Adrenal gland (tissue), 5 donors: ENCODE results near the gene NACC2.

Source experiments
- CTCF ChIP-seq, 6 experiments: fragments of 450-650 bp in 4 of 6; fragments of 200-600 bp in 2 of 6; sonication (generic) in 1 of 6; IDR thresholded peaks; 1 replicate in 5 of 6; 2 replicates in 1 of 6; pipeline versions ENCODE4 v1.5.1 to v1.8.0; 2016 to 2021; ENCODE audit warnings: antibody characterized with exemption in 6 of 6, mild to moderate bottlenecking in 2 of 6, moderate library complexity in 1 of 6
- POLR2A ChIP-seq, 2 donors: fragments of 450-650 bp; IDR thresholded peaks; one replicate each; pipeline ENCODE4 v1.6.1; 2017; ENCODE audit warnings: antibody characterized with exemption in 2 of 2, mild to moderate bottlenecking in 2 of 2, moderate library complexity in 1 of 2
- donor health status: DM: no; HTN: no; CAD: no.

- TF ChIP-seq CTCF (IDR thresholded peaks at IDR 0.05) (no peak), POLR2A (IDR thresholded peaks at IDR 0.05) (no peak)
Observed at GRCh38 chr9:136133959-136134484, 38.9 kb upstream of the NACC2 start.
